HPDE6-E6E7 (cell line): ENCODE data around the gene CD44.

Experiments
- DNase-seq: peaks from one replicate; pipeline ENCODE4 v3.0.0; 2011; ENCODE audit warnings: missing footprints; ENCODE audit errors: extremely low spot score

Gene CD44

DNA sequence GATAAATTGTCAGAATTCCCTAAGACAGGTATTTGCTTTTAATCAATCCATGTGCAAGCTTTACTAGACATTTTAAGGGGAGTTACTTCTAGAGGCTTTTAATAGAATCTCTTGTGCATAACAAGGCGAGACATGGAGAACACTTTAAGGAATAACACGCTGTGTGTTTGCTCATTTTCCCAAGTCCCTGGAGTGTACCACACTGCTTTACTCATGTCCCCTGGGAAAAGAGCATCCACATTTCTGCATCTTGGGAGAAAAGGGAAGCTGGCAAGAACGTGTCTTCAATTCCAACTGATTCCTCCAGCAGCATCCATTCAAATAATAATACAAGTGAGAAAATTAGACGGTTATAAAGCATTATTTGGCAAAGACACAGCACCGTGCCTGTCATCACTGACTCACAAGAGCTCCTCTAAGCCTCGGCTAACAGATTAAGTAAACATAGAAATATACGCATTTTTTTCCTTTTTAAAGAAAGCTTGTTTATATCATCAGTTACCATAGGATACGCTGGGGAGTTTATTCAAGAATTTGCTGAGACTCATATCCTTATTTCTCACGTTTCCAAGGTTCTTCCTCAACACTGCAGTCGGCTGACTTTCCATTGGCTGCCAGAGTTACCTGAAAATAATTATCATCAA, 121.5 kb downstream of the CD44 start:
- peak; percentile 45 for DNase-seq

DNA sequence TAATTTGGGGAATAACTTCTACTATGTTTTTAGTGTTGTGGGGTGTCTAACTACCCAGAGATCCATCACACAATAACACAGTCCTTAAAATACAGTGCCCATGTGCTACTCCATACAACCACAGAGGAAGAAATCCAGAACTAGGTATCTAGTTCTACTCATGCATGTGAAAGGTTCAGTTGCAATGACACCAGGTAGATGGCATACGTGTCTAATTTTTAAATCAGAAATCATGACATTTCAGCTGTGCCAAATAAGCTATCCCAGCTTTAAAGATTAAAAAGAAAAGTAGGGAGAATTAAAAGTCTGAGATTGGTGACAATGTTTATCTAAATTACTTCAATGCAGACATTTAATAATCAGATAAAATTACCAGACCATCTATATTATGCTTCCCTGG, 122.2 kb downstream of the CD44 start:
- DNase-seq = no peak

DNA sequence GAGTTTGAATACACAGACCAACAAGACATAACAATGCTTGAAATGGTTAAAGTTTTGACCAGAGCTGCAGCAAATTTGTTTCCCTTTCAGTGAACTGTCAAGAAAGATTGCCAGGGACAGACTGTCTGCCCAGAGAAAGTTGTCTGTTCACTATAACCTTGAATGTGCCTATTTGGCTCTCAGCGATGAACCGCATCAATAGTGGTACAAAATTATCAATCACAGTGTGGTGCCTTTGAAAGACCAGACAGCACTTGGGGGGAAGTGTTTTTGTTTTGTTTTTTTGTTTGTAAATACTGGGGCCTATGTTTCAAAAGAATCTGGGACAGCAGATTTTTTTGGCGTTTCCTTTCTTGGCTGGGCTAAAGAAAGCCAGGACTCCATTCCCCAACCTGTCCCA, 123.1 kb downstream of the CD44 start:
- no peak for DNase-seq

DNA sequence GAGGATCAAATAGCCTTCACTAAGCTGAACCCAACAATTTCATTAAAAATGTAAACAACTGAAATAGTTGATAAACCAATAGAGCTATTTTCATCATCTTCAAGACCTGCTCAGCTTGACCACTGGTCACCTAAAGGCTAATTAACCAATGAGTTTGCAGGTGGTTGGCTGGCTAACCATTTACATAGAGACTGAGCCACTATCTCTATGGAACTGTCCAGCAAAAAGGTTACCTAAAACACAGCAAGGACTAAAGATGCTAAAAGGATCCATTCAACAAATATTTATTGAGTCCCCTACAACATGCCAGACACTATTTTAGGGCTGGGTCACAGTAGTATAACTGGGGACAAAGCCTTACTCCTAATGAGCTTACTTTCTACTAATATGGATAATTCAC, 123.8 kb downstream of the CD44 start:
- DNase-seq = no peak

DNA sequence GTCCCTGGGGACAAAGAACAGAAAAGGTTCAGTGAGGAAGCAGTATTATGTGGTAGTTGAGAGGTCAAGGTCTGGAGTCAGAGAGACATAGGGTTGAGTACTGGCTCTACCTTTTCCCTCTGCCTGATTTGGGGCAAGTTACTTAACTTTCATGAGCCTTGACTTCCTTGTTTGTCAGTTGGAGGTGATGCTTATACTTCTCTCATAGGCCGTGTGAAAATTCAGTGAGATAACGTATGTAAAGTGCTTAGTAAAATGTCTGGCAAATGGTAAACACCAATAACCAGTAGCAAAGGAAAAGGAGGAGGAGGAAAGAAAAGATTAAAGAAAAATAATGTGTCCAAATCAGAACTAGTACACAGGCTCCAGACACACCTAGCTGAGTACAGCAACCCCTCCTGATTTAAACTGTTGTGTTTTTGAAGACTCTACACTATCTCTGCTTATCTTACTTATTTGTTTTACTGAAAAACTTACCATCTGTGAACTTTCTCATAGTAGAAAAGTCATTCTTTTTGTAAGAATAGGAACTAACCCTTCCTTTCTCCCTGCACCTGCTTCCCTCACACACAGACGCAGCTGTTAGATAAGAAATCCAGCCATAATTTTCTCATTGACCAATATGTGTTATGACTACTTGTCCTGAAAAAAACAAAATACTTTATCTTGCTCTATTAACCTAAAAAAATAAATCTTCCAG, 126.9 kb downstream of the CD44 start:
- DNase-seq = no peak

DNA sequence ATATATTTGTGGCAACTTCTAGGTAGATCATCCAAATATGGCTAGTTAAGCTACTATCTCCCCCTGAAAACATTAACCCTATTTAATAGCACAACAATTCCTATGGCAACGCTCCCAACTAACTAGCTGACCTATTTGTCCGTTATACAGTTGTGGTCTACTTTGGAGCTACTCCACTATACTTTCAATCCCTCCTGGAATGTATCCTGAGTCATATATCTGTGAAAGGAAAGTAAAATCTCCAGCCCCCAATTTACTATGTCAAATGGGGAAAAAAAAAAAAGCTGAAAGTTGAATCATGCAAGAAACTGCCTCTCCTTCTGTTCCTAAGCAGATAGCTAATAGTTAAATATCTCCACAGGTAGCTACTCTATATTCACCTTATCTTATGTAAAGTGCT, 128.5 kb downstream of the CD44 start:
- no peak for DNase-seq

DNA sequence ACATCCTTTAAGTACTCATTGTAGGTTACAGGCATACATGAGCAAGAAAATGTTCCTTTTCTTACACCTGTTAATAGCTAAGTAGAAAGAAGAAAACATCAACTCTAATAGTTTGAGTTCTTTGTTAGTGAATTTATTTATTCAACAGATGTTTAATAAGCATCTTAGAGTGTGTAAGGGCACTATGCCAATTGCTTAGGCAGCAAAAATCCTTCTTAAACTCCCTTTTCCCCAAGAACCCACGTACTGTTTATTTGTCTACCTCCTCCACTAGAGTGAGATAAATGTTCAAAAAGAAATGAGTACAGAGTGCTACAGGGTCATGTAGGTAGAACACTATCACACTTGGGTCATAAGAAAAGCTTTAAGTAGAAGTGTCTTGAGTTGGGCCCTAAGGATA, 131.4 kb downstream of the CD44 start:
- no peak for DNase-seq

DNA sequence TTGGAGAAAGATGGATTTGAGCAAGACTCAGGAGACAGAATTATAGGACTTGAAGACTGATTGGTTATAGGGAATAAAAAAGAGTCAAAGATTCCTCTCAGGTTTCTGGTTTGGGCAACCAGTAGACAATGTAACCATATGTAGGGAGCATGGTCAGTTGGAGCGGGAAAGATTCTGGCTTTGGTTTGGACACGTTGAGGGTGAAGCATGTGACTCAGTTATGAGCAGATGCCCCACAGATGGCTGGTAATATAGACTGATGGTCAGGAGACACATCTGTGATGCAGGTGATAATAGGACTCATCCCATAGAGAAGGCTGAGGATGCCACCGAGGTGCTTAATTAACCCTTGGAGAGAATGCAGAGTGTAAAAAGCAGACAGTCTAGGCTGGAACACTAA, 132.1 kb downstream of the CD44 start:
- no peak for DNase-seq

DNA sequence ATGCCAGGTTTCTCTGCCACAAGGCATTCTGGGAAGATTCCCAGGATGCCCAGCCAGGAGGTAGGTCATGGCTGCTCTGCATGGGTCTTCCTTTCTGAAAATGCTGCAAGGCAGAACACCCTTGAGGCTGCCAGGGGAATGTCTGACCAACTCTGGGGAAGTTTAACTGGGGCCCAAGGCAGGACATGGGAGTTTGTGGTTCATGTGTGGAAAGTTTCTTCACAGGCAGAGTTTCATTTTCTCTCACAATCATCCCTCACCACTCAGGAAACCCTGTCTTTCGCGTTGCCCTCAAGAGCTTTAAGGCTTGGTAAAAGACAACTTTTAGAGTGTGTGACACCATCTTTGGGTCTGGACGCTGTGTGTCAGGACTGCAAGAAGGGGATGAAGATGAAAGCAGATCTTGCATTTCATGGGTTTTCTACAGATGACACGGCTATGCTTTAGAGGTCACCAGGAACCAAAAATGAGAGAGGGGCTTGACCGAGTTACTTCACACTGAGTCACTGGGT, 133.5 kb downstream of the CD44 start:
- no peak for DNase-seq

DNA sequence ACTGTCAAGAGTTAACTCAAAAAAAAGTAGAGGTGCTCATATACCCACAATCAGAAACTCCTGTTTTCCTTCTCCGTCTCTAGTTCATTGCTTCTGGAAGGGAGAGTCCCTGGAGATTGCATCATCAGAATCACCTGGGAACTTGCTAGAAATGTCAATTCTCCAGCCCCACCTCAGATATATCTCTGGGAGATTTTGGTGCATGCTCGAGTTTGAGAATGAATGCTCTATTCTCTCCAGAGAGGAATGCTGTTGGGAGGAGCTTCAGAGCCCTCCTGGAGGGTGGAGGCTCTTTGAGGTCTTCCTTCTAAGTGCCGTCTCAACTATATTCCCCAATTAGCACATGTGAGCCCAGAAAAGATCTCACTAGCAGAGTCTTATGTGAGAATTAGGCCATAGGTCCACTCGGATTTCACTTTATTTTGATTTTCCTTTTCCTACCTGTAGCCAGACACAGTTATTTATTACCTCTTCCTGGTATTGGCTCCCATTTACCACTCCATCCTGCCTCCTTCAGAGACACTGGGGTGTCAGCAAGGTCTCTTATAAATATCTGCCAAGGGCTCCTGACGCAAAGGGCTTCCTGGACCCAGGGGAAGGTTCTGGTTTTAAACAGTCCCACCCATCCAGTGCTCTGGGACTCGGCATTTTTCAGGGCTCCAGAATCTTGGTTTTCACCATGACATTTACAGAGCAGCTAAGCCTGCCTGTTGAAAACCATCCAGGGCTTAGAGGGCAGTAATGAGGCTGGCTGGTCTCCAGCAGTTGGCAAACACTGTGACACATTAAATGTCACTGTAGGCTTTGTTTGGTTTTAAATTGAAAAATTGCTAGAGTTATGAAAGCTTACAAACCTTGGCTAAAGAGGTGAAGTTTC, 136.2 kb downstream of the CD44 start:
- no peak for DNase-seq

DNA sequence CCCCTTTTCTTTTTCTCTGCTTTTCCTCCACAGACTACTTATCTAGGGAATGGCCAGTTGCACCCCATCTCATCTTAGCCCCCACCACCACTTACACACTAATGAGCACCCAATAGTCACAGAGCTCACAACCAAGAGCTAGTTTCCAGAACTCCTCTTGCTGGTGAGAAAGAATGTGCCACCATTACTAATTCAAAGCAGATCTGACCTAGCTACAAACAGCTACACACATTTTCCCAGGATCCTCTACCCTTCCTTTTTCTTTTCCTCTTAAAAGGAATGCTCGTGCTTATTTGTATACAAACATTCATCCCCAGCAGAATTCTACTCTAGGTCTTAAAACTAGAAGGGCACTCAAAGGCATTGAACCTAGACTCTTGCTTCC, 136.8 kb downstream of the CD44 start:
- DNase-seq = no peak

DNA sequence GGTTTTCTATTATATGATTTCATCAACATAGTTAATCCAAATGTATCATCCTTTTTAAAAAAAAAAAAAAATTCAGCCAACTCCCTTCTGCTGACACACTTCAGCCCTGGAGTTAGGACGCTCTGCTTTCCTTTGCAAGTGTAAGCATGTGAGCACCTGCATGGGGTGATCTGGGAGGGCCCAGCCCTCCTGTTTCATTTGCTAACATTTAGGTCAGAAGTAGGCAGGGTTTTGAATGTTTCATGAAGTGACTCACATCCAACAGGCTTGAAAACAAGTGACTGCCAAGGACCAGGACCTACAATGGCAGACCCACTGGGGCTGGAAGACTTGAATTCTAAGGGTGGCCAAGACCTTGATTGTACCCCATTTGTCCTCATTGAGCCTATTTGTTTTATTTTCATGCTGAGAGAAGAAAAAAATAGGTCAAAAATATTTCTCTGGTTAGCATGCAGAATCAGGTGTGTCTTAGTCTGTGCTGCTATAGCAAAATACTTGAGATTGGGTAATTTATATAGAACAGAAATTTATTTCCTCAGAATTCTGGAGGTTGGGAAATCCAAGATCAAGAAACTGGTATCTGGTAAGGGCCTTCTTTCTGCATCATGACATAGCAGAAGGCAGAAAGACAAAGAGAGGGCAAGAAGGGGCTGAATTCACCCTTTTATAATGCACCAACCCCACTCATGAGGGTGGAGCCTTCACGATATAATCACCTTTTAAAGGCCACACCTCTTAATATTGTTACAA, 137.6 kb downstream of the CD44 start:
- peak; percentile 95 for DNase-seq

DNA sequence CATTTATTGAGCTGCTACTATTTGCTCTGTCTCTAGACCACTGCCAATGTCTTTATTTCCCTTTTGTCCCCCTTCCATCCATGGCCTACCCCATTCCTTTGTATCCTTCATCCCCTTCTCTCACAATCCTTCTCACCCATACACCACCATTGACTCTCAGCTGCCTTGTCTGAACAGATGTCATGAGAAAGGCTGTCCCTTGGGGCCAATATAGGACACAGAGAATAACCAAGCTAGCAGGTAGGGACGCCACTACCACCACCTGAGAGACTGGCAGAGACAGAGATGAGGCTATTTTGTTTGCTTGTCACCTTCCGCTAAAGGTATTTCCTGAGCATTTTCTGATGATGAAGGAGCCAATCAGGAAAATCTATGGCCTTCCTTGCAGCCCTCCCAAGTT, 138.9 kb downstream of the CD44 start:
- no peak for DNase-seq

DNA sequence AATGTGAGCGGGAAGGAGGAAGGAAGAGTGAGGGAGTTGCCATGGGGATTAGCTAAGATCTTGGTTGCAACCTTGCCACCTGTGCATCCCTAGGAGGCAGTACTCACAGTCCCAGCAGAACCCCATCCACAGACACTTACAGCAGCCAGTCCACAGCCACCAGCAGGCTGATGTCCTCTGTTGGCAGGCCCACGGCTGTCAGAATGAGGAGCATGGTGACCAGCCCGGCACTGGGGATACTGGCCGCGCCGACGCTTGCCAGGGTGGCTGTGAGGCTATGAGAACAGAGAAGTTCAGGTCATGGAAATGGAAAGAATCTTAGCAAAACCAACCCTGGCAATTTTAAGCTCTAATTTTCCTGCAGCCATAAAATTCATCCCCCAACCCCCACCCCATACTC, 141.8 kb downstream of the CD44 start:
- DNase-seq = no peak

DNA sequence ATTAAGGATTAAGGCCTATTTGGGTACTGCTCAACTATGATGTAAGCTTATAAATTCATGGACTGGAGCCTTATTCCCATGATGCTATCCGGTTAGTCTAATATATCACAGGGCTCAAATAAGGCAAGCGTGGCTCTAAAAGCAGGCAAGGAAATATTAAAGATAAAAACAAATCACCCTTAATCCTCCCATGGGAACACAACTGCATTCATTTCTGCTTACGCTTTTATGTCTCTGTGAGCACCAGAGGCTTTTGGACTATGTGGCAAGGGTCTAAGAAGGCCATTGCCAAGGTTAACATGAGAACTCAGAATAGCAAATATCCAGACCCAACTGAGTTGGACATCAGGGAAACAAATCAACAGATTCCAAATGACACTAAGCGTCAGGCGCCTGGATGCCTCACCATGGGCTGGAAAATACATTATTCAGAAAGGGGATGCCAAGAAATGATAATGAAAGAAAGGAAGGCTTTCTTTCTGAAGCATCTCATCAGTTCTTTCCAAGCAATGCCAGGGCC, 142.3 kb downstream of the CD44 start:
- no peak for DNase-seq
